ENCODE data around the gene GNB5.

The GNB5 gene

DNA sequence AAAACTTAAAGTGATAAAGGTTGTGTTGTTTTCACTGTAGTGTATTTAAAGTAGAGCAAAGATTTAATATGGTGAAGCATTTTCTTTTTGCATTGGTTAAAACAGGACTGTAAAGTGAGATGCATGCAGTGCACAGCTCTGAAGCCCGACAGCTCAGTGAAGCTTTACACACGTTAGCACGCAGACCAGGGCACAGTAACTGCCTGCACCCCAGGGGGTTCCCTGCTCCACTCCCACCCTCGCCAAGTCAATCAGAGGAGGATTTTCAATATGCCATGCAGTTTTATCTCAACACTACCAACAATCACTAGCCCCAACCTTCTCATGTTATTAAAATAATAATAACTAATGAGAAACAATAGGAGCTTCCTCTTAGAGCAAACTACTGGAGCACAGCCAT lies 50.5 kb downstream of the GNB5 start:
- no peak for DNase-seq

- DNase-seq: peak; percentile 69
Measured at GRCh38 chr15:52139599-52140462, 51.4 kb downstream of the GNB5 start.

- DNase-seq: no peak
Measured at GRCh38 chr15:52137432-52138357, 53.5 kb downstream of the GNB5 start.

GRCh38 chr15:52136442-52136980 lies 54.7 kb downstream of the GNB5 start:
- no peak for DNase-seq

DNA sequence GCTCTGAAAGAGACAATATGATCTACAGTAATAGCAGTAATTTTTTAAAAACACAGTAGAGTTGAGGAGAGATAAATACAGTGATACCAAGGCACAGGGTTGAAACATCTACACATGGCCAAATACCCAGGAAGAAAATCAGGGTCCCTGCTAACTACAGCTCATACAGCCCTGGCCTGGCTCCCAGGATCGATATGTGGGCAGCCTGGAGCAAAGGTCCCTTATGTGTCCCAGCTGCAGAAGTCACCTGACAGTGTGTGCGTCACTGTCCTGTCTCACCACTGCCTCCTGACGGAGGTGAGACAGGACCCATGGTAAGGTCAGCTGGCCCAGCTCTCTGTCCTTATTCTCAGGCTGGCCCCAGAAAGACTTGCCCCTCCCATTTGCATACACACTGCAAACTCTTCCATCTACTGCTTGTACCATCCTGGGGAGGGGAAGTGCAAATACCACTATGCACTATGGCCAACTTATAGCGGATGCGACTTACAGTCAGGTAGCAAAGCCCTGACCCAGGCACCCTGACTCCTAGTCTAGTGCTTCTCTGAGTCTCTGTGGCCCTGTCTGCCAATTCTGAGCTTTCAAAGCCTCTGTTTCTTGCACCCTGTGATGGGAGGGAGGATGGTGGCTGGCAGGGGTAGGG lies 56.6 kb downstream of the GNB5 start:
- no peak for DNase-seq

GRCh38 chr15:52133510-52134220 lies 57.5 kb downstream of the GNB5 start:
- DNase-seq: no peak

- no peak for DNase-seq
Measured at GRCh38 chr15:52132066-52132465, 59.1 kb downstream of the GNB5 start.

DNA sequence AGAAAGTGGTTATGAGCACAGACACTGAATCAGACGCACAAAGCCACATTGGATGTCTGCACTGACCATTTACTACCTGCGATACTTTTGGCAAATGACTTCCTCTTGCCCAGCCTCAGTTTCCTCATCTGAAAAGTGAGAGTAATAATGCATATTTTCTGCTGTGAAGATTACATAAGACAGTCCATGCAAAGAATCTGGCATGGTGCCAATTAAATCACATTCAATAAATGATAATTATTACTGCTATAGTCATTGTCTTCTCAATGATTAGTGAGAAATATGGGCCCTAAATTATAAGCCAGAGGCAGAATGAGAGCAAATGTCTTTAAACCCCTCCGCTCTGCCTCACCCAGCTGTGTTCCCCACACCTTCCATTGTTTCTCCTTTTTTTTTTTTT lies 62.6 kb downstream of the GNB5 start:
- DNase-seq: no peak

- no peak for DNase-seq
Measured at GRCh38 chr15:52124270-52124880, 66.8 kb downstream of the GNB5 start.

DNA sequence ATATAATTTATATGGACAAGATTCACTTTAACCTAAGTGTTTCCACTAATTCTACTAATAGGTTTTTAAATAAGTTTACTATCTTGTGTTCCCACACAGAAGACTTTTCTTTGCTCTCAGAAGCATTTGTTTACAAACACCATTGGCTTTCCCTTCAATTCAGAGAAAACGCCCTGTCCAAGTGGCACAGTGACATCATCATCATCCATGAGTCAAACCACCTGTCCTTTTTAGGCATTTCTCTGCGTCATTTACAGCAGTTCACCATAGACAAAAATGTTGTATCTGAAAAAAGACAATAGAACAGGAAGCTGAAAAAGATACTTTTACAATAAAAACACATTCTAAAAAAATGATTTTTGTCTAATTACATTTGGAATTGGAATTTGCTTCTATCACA lies 69.3 kb downstream of the GNB5 start:
- DNase-seq: no peak

DNA sequence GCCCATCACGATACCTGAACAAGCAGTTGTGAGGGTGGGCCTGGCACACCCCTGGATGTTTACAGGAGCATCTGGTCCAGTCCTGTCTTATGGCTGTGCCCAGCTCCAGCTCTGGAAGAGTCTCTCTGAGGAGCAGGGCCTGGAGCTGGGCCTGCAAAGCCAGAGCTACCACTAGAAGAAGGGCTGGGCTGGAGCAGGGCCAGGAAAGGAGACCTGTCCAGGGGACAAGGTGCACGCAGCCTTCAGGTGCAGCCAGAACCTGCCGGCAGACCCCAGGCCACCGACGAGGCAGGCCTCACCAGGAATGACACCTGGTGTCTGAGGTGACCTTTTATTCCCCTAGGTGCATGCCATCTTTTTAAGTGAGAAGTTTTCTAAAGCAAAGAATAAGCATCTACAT lies 70.2 kb downstream of the GNB5 start:
- DNase-seq: no peak

- DNase-seq: no peak
Measured at GRCh38 chr15:52120488-52120887, 70.7 kb downstream of the GNB5 start.

GRCh38 chr15:52118969-52119749 lies 72.0 kb downstream of the GNB5 start:
- DNase-seq: no peak

DNA sequence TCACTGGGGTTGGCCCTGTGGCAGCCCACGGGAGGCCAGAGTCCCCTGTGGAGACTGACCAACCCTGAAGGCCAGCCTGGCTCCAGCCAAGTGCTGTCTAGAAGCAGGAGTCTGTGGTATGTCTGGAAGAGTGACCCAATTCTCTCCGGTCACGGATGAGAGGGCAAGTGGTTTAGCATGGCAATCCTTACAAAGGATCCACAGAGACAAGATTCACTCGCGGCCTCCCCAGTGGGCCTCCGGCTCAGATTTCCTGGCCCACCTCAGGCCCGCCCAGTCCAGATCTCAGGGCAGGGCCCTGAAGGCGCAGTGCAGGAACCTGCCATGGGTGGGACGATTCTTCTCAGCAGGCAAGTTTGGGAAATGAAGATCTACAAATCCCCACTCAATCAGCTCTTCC lies 73.6 kb downstream of the GNB5 start:
- no peak for DNase-seq

GRCh38 chr15:52115598-52116427 lies 75.4 kb downstream of the GNB5 start:
- DNase-seq: no peak

DNA sequence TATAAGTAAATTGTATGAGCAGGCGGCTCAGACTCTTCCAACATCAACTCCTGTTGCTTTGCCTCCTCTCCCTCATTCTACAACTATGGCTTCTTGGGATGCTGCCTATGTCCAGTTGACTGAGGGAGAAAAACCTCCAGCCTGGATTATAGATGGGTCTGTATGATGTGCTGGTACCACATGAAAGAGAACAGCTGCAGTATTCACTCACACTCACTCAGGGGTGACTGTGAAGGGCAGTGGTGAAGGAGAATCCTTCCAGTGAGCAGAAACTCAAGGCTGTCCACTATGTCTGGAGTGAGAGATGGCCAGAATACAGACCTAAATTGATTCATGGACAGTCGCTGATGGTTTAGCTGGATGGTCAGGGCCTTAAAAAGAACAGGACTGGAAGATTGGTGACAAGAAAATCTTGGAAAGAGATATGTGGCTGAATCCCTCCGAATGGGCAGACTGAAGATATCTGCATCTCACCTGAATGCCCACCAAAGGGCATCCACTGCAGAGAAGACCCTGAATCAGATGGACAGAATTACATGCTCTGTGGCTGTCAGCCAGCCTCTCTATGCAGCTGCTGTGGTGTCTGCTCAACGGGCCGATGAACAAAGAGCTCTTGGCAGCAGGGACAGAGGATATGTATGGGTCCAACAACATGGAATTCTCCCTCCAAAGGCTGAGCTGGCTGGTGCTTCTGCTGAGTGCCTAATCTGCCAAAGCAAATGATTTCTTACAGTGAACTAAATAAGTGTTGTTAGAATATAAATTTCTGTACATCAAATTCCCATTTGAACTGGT lies 76.7 kb downstream of the GNB5 start:
- no peak for DNase-seq

DNA sequence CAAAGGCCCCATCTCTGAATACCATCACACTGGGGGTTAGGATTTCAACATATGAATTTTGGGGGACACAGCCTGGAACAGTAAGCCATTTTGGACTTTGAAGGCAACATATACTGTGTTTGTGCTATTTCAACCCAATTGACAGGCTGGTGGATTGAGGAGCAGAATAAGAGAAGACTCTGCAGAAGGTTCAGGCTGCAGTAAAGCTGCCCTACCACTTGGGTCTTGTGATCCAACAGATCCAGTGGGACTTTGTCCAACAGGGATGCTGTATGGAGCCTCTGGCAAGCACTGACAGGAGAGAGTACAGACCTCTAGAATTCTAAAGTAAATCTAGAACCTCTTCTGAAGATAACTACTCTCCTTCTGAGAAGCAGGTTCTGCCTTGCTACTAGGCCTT lies 77.5 kb downstream of the GNB5 start:
- DNase-seq: no peak

GRCh38 chr15:52113235-52113634 lies 78.0 kb downstream of the GNB5 start:
- peak; percentile 46 for DNase-seq

DNA sequence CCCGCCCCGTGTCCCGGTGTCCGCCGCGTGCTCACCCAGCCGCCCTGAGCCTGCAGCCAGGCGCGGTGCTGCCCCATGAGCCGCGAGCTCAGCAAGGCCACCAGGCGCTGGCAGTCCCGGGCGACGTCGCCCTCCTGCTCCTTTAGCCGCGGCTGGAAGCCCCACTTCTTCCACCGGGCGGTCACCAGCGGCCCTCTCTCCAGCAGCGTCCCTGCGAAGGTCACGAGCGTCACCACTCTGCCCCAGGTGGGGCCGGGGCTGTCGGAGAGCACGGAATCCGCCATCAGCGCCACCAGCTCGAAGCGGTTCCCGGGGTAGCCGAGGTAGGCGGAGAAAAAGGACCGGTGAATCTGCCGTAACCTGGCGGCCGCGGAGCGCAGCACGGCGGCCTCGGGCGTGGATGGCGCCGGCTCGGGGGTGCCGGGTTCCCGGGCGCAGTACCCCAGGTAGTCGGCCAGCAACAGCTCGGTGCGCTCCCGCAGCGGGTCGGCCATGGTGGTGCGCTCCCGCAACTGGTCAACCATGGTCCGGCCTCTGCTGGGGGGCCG lies 78.9 kb downstream of the GNB5 start:
- no peak for DNase-seq
